Mesodermal cell (in vitro differentiated cells): ENCODE measurements around the gene DIP2B.

Experiments
- H3K27ac ChIP-seq: 2 replicates; pipeline ENCODE4 v1.7.0; 2013; ENCODE audit warnings: mild to moderate bottlenecking, low read depth, low read length, moderate library complexity; ENCODE audit not compliant: severe bottlenecking
- H3K36me3 ChIP-seq: 2 replicates; pipeline ENCODE4 v1.7.1; 2013; ENCODE audit warnings: mild to moderate bottlenecking, low read length, moderate library complexity; ENCODE audit not compliant: control insufficient read depth, insufficient read depth
- H3K4me1 ChIP-seq: one replicate; pipeline ENCODE4 v1.7.1; 2013; ENCODE audit warnings: mild to moderate bottlenecking, low read length; ENCODE audit not compliant: insufficient read depth, control insufficient read depth, poor library complexity, severe bottlenecking
- H3K4me3 ChIP-seq: 2 replicates; pipeline ENCODE4 v1.7.0; 2013; ENCODE audit warnings: low read length, control low read depth, mild to moderate bottlenecking; ENCODE audit not compliant: insufficient read depth, poor library complexity, severe bottlenecking; ENCODE audit errors: extremely low read depth
- H3K9me3 ChIP-seq: 2 replicates; pipeline ENCODE4 v1.7.1; 2013; ENCODE audit warnings: mild to moderate bottlenecking, low read length, moderate library complexity; ENCODE audit not compliant: control insufficient read depth
- WGBS, 2 experiments: methylation state at CpG; one replicate each; pipeline ENCODE4 v1.1.5; 2013; ENCODE audit warnings: missing lambda C conversion rate in 2 of 2; ENCODE audit not compliant: insufficient coverage in 2 of 2; 5-methylcytosine and 5-hydroxymethylcytosine counted together

The DIP2B gene

GRCh38 chr12:50600364-50600763 is 95.6 kb downstream of the DIP2B start:
- H3K36me3 ChIP-seq, result peaks cover 5% of the 10 kb centered on the region
- WGBS, 2 experiments, result no CpG with 5 or more reads among the region's 1 CpG
- H3K4me1 ChIP-seq, result peaks cover 18% of the 10 kb centered on the region
- H3K27ac ChIP-seq, result no peak overlapping the region
- H3K9me3 ChIP-seq, result no peaks in the 10 kb centered on the region
- H3K4me3 ChIP-seq, result no peak overlapping the region

GRCh38 chr12:50603817-50604639 is 99.2 kb downstream of the DIP2B start:
- no peaks in the 10 kb centered on the region for H3K4me1 ChIP-seq
- 100% methylated on average over 1 of the region's 4 CpGs for WGBS, 2 experiments
- no peak overlapping the region for H3K4me3 ChIP-seq
- peaks cover 5% of the 10 kb centered on the region for H3K36me3 ChIP-seq
- H3K27ac ChIP-seq, result no peak overlapping the region
- H3K9me3 ChIP-seq, result no peaks in the 10 kb centered on the region

- H3K36me3 ChIP-seq, result peaks cover 5% of the 10 kb centered on the region
- no CpG with 5 or more reads among the region's 1 CpG for WGBS, 2 experiments
Measured at GRCh38 chr12:50604640-50604920, 99.8 kb downstream of the DIP2B start.

GRCh38 chr12:50606675-50607375 is 102.0 kb downstream of the DIP2B start:
- Histone ChIP-seq H3K9me3 (no peaks in the 10 kb centered on the region), H3K36me3 (no peaks in the 10 kb centered on the region), H3K27ac (no peak overlapping the region), H3K4me3 (no peak overlapping the region), H3K4me1 (peaks cover 19% of the 10 kb centered on the region)
- WGBS, 2 experiments, result 95 to 100% methylated on average over 3 to 4 of the region's 5 CpGs

More at GRCh38 chr12:50604640-50604920, 99.8 kb downstream of the DIP2B start:
- H3K4me3 ChIP-seq, result no peak overlapping the region
- no peaks in the 10 kb centered on the region for H3K9me3 ChIP-seq
- H3K4me1 ChIP-seq, result peaks cover 5% of the 10 kb centered on the region
- no peak overlapping the region for H3K27ac ChIP-seq

GRCh38 chr12:50609292-50609874 is 104.6 kb downstream of the DIP2B start:
- Histone ChIP-seq H3K4me1 (peaks cover 38% of the 10 kb centered on the region), H3K4me3 (no peak overlapping the region), H3K9me3 (no peaks in the 10 kb centered on the region), H3K36me3 (no peaks in the 10 kb centered on the region), H3K27ac (no peak overlapping the region)
- WGBS, 2 experiments, result 83 to 100% methylated on average over 1 of the region's 3 CpGs

GRCh38 chr12:50610171-50610570 is 105.4 kb downstream of the DIP2B start:
- peaks cover 46% of the 10 kb centered on the region for H3K4me1 ChIP-seq
- no peaks in the 10 kb centered on the region for H3K36me3 ChIP-seq
- H3K9me3 ChIP-seq, result no peaks in the 10 kb centered on the region
- 100% methylated on average over 1 of the region's 1 CpG; no CpG with 5 or more reads in 1 of the 2 experiments for WGBS, 2 experiments
- no peak overlapping the region for H3K4me3 ChIP-seq
- no peak overlapping the region for H3K27ac ChIP-seq

GRCh38 chr12:50611021-50611744 is 106.4 kb downstream of the DIP2B start:
- Histone ChIP-seq H3K4me3 (no peak overlapping the region), H3K27ac (peak overlapping the region; percentile 67)
- 86 to 100% methylated on average over 3 to 6 of the region's 10 CpGs for WGBS, 2 experiments

GRCh38 chr12:50612882-50613281 is 108.1 kb downstream of the DIP2B start:
- WGBS, 2 experiments, result 100% methylated on average over 1 of the region's 3 CpGs
- peaks cover 62% of the 10 kb centered on the region for H3K4me1 ChIP-seq
- no peaks in the 10 kb centered on the region for H3K36me3 ChIP-seq
- peak overlapping the region; percentile 93 for H3K27ac ChIP-seq
- no peaks in the 10 kb centered on the region for H3K9me3 ChIP-seq
- H3K4me3 ChIP-seq, result no peak overlapping the region

More at GRCh38 chr12:50611021-50611744, 106.4 kb downstream of the DIP2B start:
- Histone ChIP-seq H3K4me1 (peaks cover 56% of the 10 kb centered on the region), H3K36me3 (no peaks in the 10 kb centered on the region), H3K9me3 (no peaks in the 10 kb centered on the region)

- WGBS, 2 experiments, result 82% methylated on average over 3 of the region's 4 CpGs; no CpG with 5 or more reads in 1 of the 2 experiments
- Histone ChIP-seq H3K9me3 (no peaks in the 10 kb centered on the region), H3K4me1 (peaks cover 62% of the 10 kb centered on the region), H3K4me3 (no peak overlapping the region), H3K36me3 (no peaks in the 10 kb centered on the region), H3K27ac (peak overlapping the region; percentile 93)
Measured at GRCh38 chr12:50613463-50613862, 108.7 kb downstream of the DIP2B start.

GRCh38 chr12:50614167-50614759 is 109.5 kb downstream of the DIP2B start:
- no peaks in the 10 kb centered on the region for H3K36me3 ChIP-seq
- H3K4me1 ChIP-seq, result peaks cover 68% of the 10 kb centered on the region
- H3K9me3 ChIP-seq, result no peaks in the 10 kb centered on the region
- no peak overlapping the region for H3K4me3 ChIP-seq
- peak overlapping the region; percentile 93 for H3K27ac ChIP-seq
- WGBS, 2 experiments, result 11 to 25% methylated on average over 3 to 4 of the region's 4 CpGs
